H9 (cell line): ENCODE results near the gene LRRC36. TPM values are rescaled to one million over a fixed set of nuclear protein-coding genes. Genes with fewer than 3 reads are reported as not detected.
A peak's percentile ranks its signal among the peaks of the same experiment; 100 is the strongest.

Experiments
- DNase-seq: peaks from one replicate; pipeline ENCODE4 v3.0.0-alpha.2; 2017
- H2AFZ ChIP-seq: one replicate; pipeline ENCODE4 v1.6.1; 2013; ENCODE audit warnings: mild to moderate bottlenecking, low read length, control low read depth, moderate library complexity
- H2AK5ac ChIP-seq: 2 replicates; pipeline ENCODE4 v1.6.1; 2013; ENCODE audit warnings: low read length, control low read depth, mixed read lengths; ENCODE audit not compliant: insufficient read length
- H2BK120ac ChIP-seq: one replicate; pipeline ENCODE4 v1.6.1; 2013; ENCODE audit warnings: low read depth, mild to moderate bottlenecking, low read length, control low read depth, inconsistent platforms; ENCODE audit not compliant: poor library complexity, severe bottlenecking
- H2BK12ac ChIP-seq: 2 replicates; pipeline ENCODE4 v1.6.1; 2013; ENCODE audit warnings: low read length, control low read depth, mixed read lengths, low read depth; ENCODE audit not compliant: insufficient read length
- H2BK15ac ChIP-seq: 2 replicates; pipeline ENCODE4 v1.6.1; 2013; ENCODE audit warnings: low read depth, low read length, control low read depth
- H2BK20ac ChIP-seq: one replicate; pipeline ENCODE4 v1.6.1; 2013; ENCODE audit warnings: low read depth, mild to moderate bottlenecking, low read length, control low read depth, inconsistent platforms; ENCODE audit not compliant: poor library complexity, severe bottlenecking
- H2BK5ac ChIP-seq: 2 replicates; pipeline ENCODE4 v1.6.1; 2013; ENCODE audit warnings: low read length, control low read depth, mixed read lengths; ENCODE audit not compliant: insufficient read length
- H3K14ac ChIP-seq: 2 replicates; pipeline ENCODE4 v1.6.1; 2013; ENCODE audit warnings: low read length, control low read depth; ENCODE audit not compliant: insufficient read depth
- H3K18ac ChIP-seq: 2 replicates; pipeline ENCODE4 v1.6.1; 2013; ENCODE audit warnings: low read depth, mild to moderate bottlenecking, mixed read lengths, low read length, control low read depth; ENCODE audit not compliant: insufficient read length
- H3K23ac ChIP-seq: 2 replicates; pipeline ENCODE4 v1.6.1; 2013; ENCODE audit warnings: low read length, control low read depth, mixed read lengths, low read depth; ENCODE audit not compliant: insufficient read length
- H3K23me2 ChIP-seq: 2 replicates; pipeline ENCODE4 v1.6.1; 2013; ENCODE audit warnings: low read depth, mild to moderate bottlenecking, mixed read lengths, low read length, control low read depth; ENCODE audit not compliant: insufficient read length, poor library complexity, severe bottlenecking
- H3K27ac ChIP-seq: 2 replicates; pipeline ENCODE4 v1.5.1; 2013; ENCODE audit warnings: low read length, control low read depth, mixed read lengths, low read depth; ENCODE audit not compliant: insufficient read length
- H3K27me3 ChIP-seq: 2 replicates; pipeline ENCODE4 v1.6.1; 2013; ENCODE audit warnings: low read length, control low read depth, inconsistent platforms; ENCODE audit not compliant: insufficient read depth
- H3K4ac ChIP-seq: 2 replicates; pipeline ENCODE4 v1.6.1; 2013; ENCODE audit warnings: low read depth, mild to moderate bottlenecking, control low read depth, inconsistent platforms, low read length, moderate library complexity
- H3K4me1 ChIP-seq: 2 replicates; pipeline ENCODE4 v1.6.1; 2013; ENCODE audit warnings: low read length, control low read depth, inconsistent platforms; ENCODE audit not compliant: insufficient read depth
- H3K4me2 ChIP-seq: 2 replicates; pipeline ENCODE4 v1.6.1; 2013; ENCODE audit warnings: low read length, control low read depth, mixed read lengths; ENCODE audit not compliant: insufficient read length, insufficient read depth
- H3K56ac ChIP-seq: 2 replicates; pipeline ENCODE4 v1.6.1; 2013; ENCODE audit warnings: low read depth, mild to moderate bottlenecking, mixed read lengths, low read length, control low read depth; ENCODE audit not compliant: insufficient read length
- H3K79me1 ChIP-seq: 2 replicates; pipeline ENCODE4 v1.6.1; 2013; ENCODE audit warnings: low read depth, mild to moderate bottlenecking, moderate library complexity, low read length, control low read depth, inconsistent platforms; ENCODE audit not compliant: insufficient read depth, poor library complexity, severe bottlenecking
- H3K79me2 ChIP-seq: 2 replicates; pipeline ENCODE4 v1.6.1; 2013; ENCODE audit warnings: low read length, control low read depth, inconsistent platforms; ENCODE audit not compliant: insufficient read depth
- H3K9ac ChIP-seq: 2 replicates; pipeline ENCODE4 v1.6.1; 2013; ENCODE audit warnings: low read length, control low read depth, mixed read lengths; ENCODE audit not compliant: insufficient read length; ENCODE audit errors: extremely low read depth
- H3K9me3 ChIP-seq: one replicate; pipeline ENCODE4 v1.6.1; 2013; ENCODE audit warnings: low read depth, low read length, inconsistent platforms; ENCODE audit not compliant: control insufficient read depth
- H3T11ph ChIP-seq: one replicate; pipeline ENCODE4 v1.6.1; 2013; ENCODE audit warnings: mild to moderate bottlenecking, low read length, control low read depth, inconsistent platforms
- H4K20me1 ChIP-seq: one replicate; pipeline ENCODE4 v1.6.1; 2013; ENCODE audit not compliant: control insufficient read depth, insufficient read length, insufficient read depth
- H4K5ac ChIP-seq: 2 replicates; pipeline ENCODE4 v1.6.1; 2013; ENCODE audit warnings: low read depth, mild to moderate bottlenecking, mixed read lengths, low read length, control low read depth; ENCODE audit not compliant: insufficient read length
- H4K8ac ChIP-seq: replicated peaks from 2 replicates; pipeline ENCODE4 v1.6.1; 2013; ENCODE audit warnings: low read length, control low read depth, mixed read lengths, low read depth; ENCODE audit not compliant: insufficient read length
- H4K91ac ChIP-seq: 2 replicates; pipeline ENCODE4 v1.6.1; 2013; ENCODE audit warnings: low read depth, mild to moderate bottlenecking, moderate library complexity, mixed read lengths, low read length, control low read depth; ENCODE audit not compliant: insufficient read length
- H3K27ac Mint-ChIP-seq, 3 experiments: 2 replicates in 2 of 3; 3 replicates in 1 of 3; pipeline ENCODE4 v1.8.0; 2020 to 2021; ENCODE audit warnings: mixed read lengths in 3 of 3, mild to moderate bottlenecking in 1 of 3, moderate library complexity in 1 of 3
- H3K27me3 Mint-ChIP-seq: 2 replicates; pipeline ENCODE4 v1.8.0; 2021; ENCODE audit warnings: low read depth, mild to moderate bottlenecking, moderate library complexity, mixed read lengths
- H3K36me3 Mint-ChIP-seq, 3 experiments: 2 replicates in 2 of 3; 3 replicates in 1 of 3; pipeline ENCODE4 v1.8.0; 2020 to 2021; ENCODE audit warnings: low read depth in 3 of 3, mixed read lengths in 3 of 3; ENCODE audit not compliant: insufficient read depth in 1 of 3
- H3K4me1 Mint-ChIP-seq, 2 experiments: 2 replicates each; pipeline ENCODE4 v1.8.0; 2020; ENCODE audit warnings: mixed read lengths in 2 of 2
- H3K4me3 Mint-ChIP-seq, 2 experiments: 2 replicates in 1 of 2; 3 replicates in 1 of 2; pipeline ENCODE4 v1.8.0; 2020 to 2021; ENCODE audit warnings: mild to moderate bottlenecking in 2 of 2, mixed read lengths in 2 of 2, moderate library complexity in 1 of 2
- H3K9me3 Mint-ChIP-seq, 2 experiments: 2 replicates in 1 of 2; 3 replicates in 1 of 2; pipeline ENCODE4 v1.8.0; 2020; ENCODE audit warnings: mild to moderate bottlenecking in 2 of 2, mixed read lengths in 2 of 2, moderate library complexity in 1 of 2
- WGBS: extraction: QIAGEN DNeasy Blood & Tissue Kit; methylation state at CpG from one replicate; pipeline ENCODE4 v1.1.7; 2013; ENCODE audit warnings: missing lambda C conversion rate, low lambda C conversion rate, mixed read lengths; ENCODE audit not compliant: insufficient read length; ENCODE audit errors: extremely low coverage; 5-methylcytosine and 5-hydroxymethylcytosine counted together
- total RNA-seq: library from RNA; stranded (reverse); gene quantifications from 2 replicates; pipeline ENCODE4 v1.2.1, GENCODE V29; 2021
- TF ChIP-seq, protein P1 (sequence below): fragments of 200-600 bp; sonication (generic); conservative IDR thresholded peaks from 3 replicates; pipeline ENCODE4 v1.8.0; 2021; ENCODE audit warnings: antibody characterized with exemption, mild to moderate bottlenecking

LRRC36 gene
- total RNA-seq, 1 experiment from 2014 or later = not detected

DNA sequence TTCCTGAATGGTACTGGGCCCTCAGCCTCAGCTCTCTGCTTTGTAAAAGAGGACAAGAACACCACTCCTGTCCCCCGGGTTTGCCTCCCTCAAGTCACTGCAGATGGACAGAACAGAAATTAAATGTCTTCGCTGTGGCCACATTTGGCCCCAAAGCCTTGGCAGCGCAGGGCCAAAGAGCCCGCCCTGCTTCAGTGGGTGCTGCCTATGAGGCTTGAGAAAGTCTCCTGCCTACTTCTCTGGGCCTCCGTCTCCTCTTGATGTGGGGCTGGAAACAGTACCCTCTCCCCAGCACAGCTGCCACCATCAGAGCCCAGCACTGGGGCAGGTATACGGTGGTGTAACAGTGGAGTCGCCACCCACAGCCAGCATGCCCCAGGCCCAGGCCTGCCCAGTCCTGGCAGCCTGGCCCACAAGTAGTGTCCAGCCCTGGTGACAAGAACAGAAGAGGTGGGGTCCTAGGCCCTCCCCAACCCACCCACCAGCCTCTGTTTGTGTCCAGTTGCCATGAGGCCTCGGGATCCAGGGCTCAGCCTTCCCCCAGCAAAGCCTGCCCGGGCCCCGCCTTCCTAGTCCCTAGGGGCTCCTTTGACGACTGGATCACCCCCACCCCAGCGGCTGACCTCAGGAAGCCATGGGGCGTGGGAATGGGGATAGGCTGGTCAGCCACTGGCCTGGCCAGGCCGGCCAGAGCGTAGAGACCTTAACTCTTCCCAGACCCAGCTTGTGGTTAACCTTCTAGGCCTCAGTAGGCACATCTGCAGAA, 70.6 kb downstream of the LRRC36 start:
- WGBS = no CpG with 5 or more reads among the region's 15 CpGs
- H3K18ac ChIP-seq = no peak overlapping the region
- no peaks in the 10 kb centered on the region for H3K79me2 ChIP-seq
- H3K14ac ChIP-seq = no peak overlapping the region
- no peaks in the 10 kb centered on the region for H3K9me3 Mint-ChIP-seq
- no peak overlapping the region for H3K4me2 ChIP-seq
- no peak overlapping the region for H2BK20ac ChIP-seq
- H2BK12ac ChIP-seq = no peak overlapping the region
- H4K5ac ChIP-seq = no peak overlapping the region
- H2BK15ac ChIP-seq = no peak overlapping the region
- peaks cover 0 to 1% (median 0%) of the 10 kb centered on the region in 3 experiments; a peak in 1 of 7 replicates for H3K36me3 Mint-ChIP-seq
- H3K56ac ChIP-seq = no peak overlapping the region
- peaks cover 2% of the 10 kb centered on the region for H4K20me1 ChIP-seq
- H2AK5ac ChIP-seq = no peak overlapping the region
- H3K27ac Mint-ChIP-seq = no peak overlapping the region
- H3K9me3 ChIP-seq = no peaks in the 10 kb centered on the region
- no peak overlapping the region for H3T11ph ChIP-seq
- peak overlapping the region in 1 of 2 experiments; percentile 23; a peak in 1 of 5 replicates for H3K4me3 Mint-ChIP-seq
- H2BK5ac ChIP-seq = no peak overlapping the region
- no peak overlapping the region for H3K4ac ChIP-seq
- no peak overlapping the region for H2AFZ ChIP-seq
- peaks cover 16 to 37% of the 10 kb centered on the region in 2 experiments for H3K4me1 Mint-ChIP-seq
- H3K9ac ChIP-seq = no peak overlapping the region
- no peak overlapping the region for H3K27ac ChIP-seq
- H3K4me1 ChIP-seq = no peaks in the 10 kb centered on the region
- H4K8ac ChIP-seq = no peak overlapping the region
- H3K23ac ChIP-seq = no peak overlapping the region
- peaks cover 25% of the 10 kb centered on the region; the same call in 1 of the 2 replicates for H3K27me3 ChIP-seq
- no peak for DNase-seq
- H4K91ac ChIP-seq = no peak overlapping the region
- H3K79me1 ChIP-seq = no peaks in the 10 kb centered on the region
- peaks cover 3% of the 10 kb centered on the region for H3K23me2 ChIP-seq
- TF ChIP-seq, protein P1, sequence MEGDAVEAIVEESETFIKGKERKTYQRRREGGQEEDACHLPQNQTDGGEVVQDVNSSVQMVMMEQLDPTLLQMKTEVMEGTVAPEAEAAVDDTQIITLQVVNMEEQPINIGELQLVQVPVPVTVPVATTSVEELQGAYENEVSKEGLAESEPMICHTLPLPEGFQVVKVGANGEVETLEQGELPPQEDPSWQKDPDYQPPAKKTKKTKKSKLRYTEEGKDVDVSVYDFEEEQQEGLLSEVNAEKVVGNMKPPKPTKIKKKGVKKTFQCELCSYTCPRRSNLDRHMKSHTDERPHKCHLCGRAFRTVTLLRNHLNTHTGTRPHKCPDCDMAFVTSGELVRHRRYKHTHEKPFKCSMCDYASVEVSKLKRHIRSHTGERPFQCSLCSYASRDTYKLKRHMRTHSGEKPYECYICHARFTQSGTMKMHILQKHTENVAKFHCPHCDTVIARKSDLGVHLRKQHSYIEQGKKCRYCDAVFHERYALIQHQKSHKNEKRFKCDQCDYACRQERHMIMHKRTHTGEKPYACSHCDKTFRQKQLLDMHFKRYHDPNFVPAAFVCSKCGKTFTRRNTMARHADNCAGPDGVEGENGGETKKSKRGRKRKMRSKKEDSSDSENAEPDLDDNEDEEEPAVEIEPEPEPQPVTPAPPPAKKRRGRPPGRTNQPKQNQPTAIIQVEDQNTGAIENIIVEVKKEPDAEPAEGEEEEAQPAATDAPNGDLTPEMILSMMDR = no peak
- no peak overlapping the region for H2BK120ac ChIP-seq
- peaks cover 66% of the 10 kb centered on the region for H3K27me3 Mint-ChIP-seq
